ENCODE measurements around the gene CLCA2.
A peak's percentile ranks its signal among the peaks of the same experiment; 100 is the strongest.

CLCA2 gene

DNA sequence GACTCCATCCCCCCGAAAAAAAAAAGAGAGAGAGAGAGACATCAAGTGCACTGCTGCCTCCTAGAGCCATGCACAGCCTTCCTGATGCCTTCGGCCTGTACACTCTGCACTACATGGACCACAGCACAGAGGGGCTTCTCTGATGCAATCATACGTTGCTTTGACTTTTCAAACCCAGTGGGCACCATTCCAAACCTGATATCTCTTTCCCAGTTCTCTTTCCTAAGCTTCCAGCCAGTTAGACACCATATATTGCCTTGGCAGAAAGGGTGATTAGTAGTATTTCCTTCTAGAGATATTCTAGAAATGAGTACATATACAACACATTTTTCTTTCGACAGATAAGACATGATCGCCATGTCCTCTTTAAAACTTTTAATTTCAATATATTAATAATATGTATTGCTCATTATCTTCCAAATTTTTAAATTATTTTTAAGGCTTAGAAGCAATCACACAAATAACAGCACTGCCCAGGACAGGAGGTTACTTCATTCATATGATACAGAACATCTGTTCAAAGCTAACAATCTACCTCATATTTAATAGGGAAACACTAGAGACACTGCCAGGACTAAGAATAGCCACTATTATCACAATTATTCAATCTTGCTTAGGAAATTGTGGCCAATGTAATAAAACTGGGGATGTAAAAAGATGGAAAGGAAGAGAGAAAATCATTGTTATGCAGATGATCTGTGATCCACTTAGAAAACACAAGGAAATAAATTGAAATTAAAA lies 54.6 kb downstream of the CLCA2 start:
- TF ChIP-seq CTCF (conservative IDR thresholded peaks at IDR 0.05; ENCODE audit: control insufficient read depth, insufficient read depth, low read depth, low read length) = no peak
- DNase-seq (ENCODE audit: low read depth) = peak; percentile 10

DNA sequence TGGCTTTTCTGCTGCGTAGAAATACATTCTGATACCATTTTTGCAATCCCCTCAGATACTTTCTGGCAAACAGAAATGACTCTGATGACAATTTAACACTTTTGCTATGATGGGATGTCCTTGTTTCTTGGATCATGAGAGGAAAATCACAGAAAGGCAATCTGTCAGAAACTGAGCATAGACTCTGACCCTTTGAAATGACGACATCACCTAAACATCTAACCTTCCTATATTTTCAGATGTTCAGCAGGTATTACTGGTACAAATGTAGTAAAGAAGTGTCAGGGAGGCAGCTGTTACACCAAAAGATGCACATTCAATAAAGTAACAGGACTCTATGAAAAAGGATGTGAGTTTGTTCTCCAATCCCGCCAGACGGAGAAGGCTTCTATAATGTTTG lies 58.0 kb downstream of the CLCA2 start:
- TF ChIP-seq CTCF (conservative IDR thresholded peaks at IDR 0.05; ENCODE audit: control insufficient read depth, insufficient read depth, low read depth, low read length) = no peak
- no peak overlapping the region for H3K4me3 ChIP-seq (ENCODE audit: control insufficient read depth, low read depth, low read length)
- no peak for DNase-seq (ENCODE audit: low read depth)

More for the DNA sequence above, 54.6 kb downstream of the CLCA2 start:
- H3K4me3 ChIP-seq (ENCODE audit: control insufficient read depth, low read depth, low read length) = no peak overlapping the region

DNA sequence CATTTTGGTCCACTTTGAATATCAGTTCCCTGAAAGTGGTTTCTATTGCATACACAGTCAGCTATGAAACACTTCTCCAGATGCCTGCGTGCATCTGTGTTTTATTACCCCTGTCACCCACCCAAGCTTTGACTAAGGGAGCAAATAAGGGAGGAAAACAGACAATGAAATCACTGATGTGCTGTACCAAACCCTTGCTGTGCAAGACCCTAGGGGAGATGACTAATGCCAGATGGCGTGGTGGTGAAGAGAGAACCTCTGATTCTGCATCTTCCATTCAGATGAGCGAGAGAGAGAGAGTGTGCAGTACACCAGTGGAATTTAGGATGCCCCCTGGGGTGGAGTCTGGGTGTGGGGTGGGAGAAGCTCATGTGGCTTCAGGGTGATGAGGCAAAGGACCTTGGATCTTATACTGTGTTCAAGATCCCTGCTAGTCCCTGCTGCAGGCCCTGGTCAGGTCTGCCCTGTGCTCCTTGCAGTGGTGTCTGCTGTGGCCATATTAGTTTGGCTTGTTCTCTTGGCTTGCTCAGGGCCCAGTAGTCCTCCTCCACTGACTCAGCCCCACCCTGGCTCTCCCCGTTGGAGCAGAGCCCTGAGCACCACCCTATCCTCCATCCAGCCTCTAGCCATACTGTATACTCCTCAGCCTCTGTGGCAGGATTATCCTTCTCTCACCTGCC lies 63.3 kb downstream of the CLCA2 start:
- no peak for TF ChIP-seq CTCF (conservative IDR thresholded peaks at IDR 0.05; ENCODE audit: control insufficient read depth, insufficient read depth, low read depth, low read length)
- no peak overlapping the region for H3K4me3 ChIP-seq (ENCODE audit: control insufficient read depth, low read depth, low read length)
- peak; percentile 100 for DNase-seq (ENCODE audit: low read depth)

DNA sequence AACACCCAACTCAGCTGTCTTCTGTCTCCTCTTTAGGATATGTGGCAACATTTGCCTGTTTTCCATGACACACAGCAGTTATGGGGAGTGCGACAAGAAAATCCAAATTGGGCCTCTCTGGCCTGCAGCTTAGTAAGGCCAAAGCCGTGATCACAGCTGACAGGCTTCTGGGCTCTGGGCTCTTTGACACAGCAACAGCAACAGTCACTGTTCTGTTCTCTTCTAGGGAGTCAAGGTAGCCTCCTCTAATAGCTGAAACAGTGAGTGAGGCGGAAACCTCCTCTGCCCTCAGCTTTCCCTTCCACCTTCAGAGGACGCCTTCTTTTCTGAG lies 63.8 kb downstream of the CLCA2 start:
- DNase-seq (ENCODE audit: low read depth) = no peak
- H3K4me3 ChIP-seq (ENCODE audit: control insufficient read depth, low read depth, low read length) = no peak overlapping the region
- no peak for TF ChIP-seq CTCF (conservative IDR thresholded peaks at IDR 0.05; ENCODE audit: control insufficient read depth, insufficient read depth, low read depth, low read length)

- H3K4me3 ChIP-seq (ENCODE audit: control insufficient read depth, low read depth, low read length) = no peak overlapping the region
- no peak for DNase-seq (ENCODE audit: low read depth)
- TF ChIP-seq CTCF (conservative IDR thresholded peaks at IDR 0.05; ENCODE audit: control insufficient read depth, insufficient read depth, low read depth, low read length) = no peak
Measured at GRCh38 chr1:86489242-86489878, 65.4 kb downstream of the CLCA2 start.

DNA sequence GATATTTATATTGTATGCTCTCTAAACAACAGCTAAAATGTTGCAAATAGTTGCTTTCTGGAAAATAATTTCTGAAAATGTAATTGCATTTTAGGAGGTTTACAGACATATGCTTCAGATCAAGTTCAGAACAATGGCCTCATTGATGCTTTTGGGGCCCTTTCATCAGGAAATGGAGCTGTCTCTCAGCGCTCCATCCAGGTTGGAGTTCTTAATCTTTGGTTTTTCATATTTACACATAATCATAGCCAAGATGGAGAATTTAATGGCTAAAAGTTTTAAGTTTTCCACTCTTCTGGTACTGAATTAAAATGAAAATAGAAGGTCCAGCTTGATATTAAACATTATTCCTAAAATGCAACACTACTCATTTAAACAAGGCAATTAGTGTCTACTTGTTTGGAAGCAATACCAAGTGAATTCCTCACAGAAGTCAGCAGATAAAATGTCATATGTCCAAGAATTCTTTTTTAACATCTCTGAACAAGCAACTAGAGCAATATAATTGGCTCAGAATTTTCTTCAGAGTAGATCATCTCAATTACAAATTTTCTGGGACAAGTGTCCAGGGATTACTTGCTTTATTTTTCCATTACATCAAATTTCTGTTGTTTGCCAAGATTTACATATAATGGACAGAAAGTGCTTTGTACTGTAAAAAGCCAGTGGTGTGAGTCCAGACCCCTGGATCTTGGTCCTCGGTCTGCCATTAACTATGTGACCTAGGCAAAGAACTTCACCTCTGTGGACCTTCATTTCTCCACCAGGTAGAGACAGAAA lies 67.4 kb downstream of the CLCA2 start:
- no peak for DNase-seq (ENCODE audit: low read depth)
- no peak overlapping the region for H3K4me3 ChIP-seq (ENCODE audit: control insufficient read depth, low read depth, low read length)
- TF ChIP-seq CTCF (conservative IDR thresholded peaks at IDR 0.05; ENCODE audit: control insufficient read depth, insufficient read depth, low read depth, low read length) = no peak
